Memory B cell (primary cell): ENCODE measurements around the gene SEC22C.

ENCODE experiments used
- ATAC-seq: fragments of 150-1000 bp; cut with Tn5 transposase; 2 replicates; pipeline ENCODE4 v1.10.0; 2021; ENCODE audit warnings: low read depth, mild to moderate bottlenecking, moderate library complexity
- DNase-seq, 2 donors: peaks; one replicate each; pipeline ENCODE4 v3.0.0; 2022; ENCODE audit warnings: low spot score in 2 of 2
- H3K27ac Mint-ChIP-seq: one replicate; pipeline ENCODE4 v1.8.0; 2022; ENCODE audit warnings: mild to moderate bottlenecking, moderate library complexity, mixed read lengths
- H3K27me3 Mint-ChIP-seq: one replicate; pipeline ENCODE4 v1.8.0; 2022; ENCODE audit warnings: mixed read lengths
- H3K36me3 Mint-ChIP-seq: one replicate; pipeline ENCODE4 v1.8.0; 2022; ENCODE audit warnings: mild to moderate bottlenecking, mixed read lengths
- H3K4me1 Mint-ChIP-seq: one replicate; pipeline ENCODE4 v1.8.0; 2022; ENCODE audit warnings: mixed read lengths
- H3K4me3 Mint-ChIP-seq: one replicate; pipeline ENCODE4 v1.8.0; 2022; ENCODE audit warnings: mild to moderate bottlenecking, moderate library complexity, mixed read lengths
- H3K9me3 Mint-ChIP-seq: one replicate; pipeline ENCODE4 v1.8.0; 2022; ENCODE audit warnings: mixed read lengths

Gene SEC22C

DNA sequence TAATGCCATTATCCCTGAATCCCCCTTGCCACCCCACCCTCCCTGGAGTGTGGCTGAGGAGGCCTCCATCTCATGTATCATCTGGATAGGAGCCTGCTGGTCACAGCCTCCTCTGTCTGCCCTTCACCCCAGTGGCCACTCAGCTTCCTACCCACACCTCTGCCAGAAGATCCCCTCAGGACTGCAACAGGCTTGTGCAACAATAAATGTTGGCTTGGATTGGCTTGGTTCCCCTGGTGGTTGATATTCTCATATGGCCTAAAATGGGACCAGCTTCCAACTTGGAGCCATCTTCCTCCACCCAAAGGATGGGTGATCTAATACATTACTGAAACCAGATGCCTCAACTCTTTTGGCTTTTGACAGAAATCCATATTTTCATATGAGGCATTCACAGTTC, 44.4 kb downstream of the SEC22C start:
- no peak overlapping the region for H3K4me3 Mint-ChIP-seq
- DNase-seq (no peak), ATAC-seq (no peak)
- H3K36me3 Mint-ChIP-seq: no peaks in the 10 kb centered on the region
- H3K27ac Mint-ChIP-seq: no peak overlapping the region
- no peaks in the 10 kb centered on the region for H3K9me3 Mint-ChIP-seq
- peaks cover 5% of the 10 kb centered on the region for H3K4me1 Mint-ChIP-seq
- H3K27me3 Mint-ChIP-seq: peaks cover 2% of the 10 kb centered on the region

- Mint-ChIP-seq H3K36me3 (no peaks in the 10 kb centered on the region), H3K4me1 (peaks cover 5% of the 10 kb centered on the region), H3K27ac (no peak overlapping the region), H3K9me3 (no peaks in the 10 kb centered on the region), H3K27me3 (peaks cover 2% of the 10 kb centered on the region), H3K4me3 (no peak overlapping the region)
- no peak for DNase-seq
- peak; percentile 45 for ATAC-seq
Measured at GRCh38 chr3:42535981-42536784, 45.6 kb downstream of the SEC22C start.

- Mint-ChIP-seq H3K4me1 (peaks cover 7% of the 10 kb centered on the region), H3K36me3 (peaks cover 2% of the 10 kb centered on the region), H3K27ac (no peak overlapping the region), H3K9me3 (no peaks in the 10 kb centered on the region), H3K4me3 (no peak overlapping the region), H3K27me3 (peaks cover 3% of the 10 kb centered on the region)
- no peak for ATAC-seq
- DNase-seq: no peak
Measured at GRCh38 chr3:42533161-42533897, 48.4 kb downstream of the SEC22C start.

GRCh38 chr3:42532229-42532628, 49.5 kb downstream of the SEC22C start:
- no peak overlapping the region for H3K27ac Mint-ChIP-seq
- H3K36me3 Mint-ChIP-seq: peaks cover 2% of the 10 kb centered on the region
- no peak for ATAC-seq
- no peak for DNase-seq
- peaks cover 7% of the 10 kb centered on the region for H3K4me1 Mint-ChIP-seq
- H3K9me3 Mint-ChIP-seq: no peaks in the 10 kb centered on the region
- no peak overlapping the region for H3K4me3 Mint-ChIP-seq
- H3K27me3 Mint-ChIP-seq: peaks cover 3% of the 10 kb centered on the region

- DNase-seq (no peak), ATAC-seq (no peak)
- H3K27ac Mint-ChIP-seq: no peak overlapping the region
- H3K4me1 Mint-ChIP-seq: peaks cover 7% of the 10 kb centered on the region
- no peak overlapping the region for H3K4me3 Mint-ChIP-seq
- peaks cover 3% of the 10 kb centered on the region for H3K27me3 Mint-ChIP-seq
- peaks cover 2% of the 10 kb centered on the region for H3K36me3 Mint-ChIP-seq
- no peaks in the 10 kb centered on the region for H3K9me3 Mint-ChIP-seq
Measured at GRCh38 chr3:42531470-42531869, 50.3 kb downstream of the SEC22C start.

GRCh38 chr3:42530073-42530472, 51.7 kb downstream of the SEC22C start:
- no peak overlapping the region for H3K4me3 Mint-ChIP-seq
- ATAC-seq: no peak
- H3K27ac Mint-ChIP-seq: no peak overlapping the region
- peaks cover 2% of the 10 kb centered on the region for H3K36me3 Mint-ChIP-seq
- H3K9me3 Mint-ChIP-seq: no peaks in the 10 kb centered on the region
- H3K4me1 Mint-ChIP-seq: peaks cover 7% of the 10 kb centered on the region
- no peak for DNase-seq
- H3K27me3 Mint-ChIP-seq: peaks cover 3% of the 10 kb centered on the region

DNA sequence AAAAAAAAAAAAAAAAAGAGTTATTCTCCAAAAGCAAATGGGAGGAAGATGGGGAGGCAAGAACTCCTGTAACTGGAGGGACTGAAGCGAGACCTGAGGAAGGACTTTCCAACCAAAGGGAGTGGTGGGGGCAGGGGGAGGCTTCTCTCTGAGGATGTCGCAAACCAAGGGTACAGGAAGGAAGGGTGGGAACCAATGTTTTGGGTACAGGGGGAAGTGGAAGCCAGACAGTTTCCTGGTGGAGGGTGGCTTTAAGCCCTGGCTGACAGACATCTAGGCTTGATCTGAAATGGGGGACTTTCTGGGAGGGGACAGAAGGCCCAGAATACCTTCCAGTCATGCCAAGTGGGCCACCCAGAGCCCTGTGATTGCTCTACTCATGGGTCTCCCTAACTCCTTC, 52.3 kb downstream of the SEC22C start:
- no peak for DNase-seq
- Mint-ChIP-seq H3K4me1 (peaks cover 7% of the 10 kb centered on the region), H3K4me3 (peak overlapping the region; percentile 12), H3K36me3 (peaks cover 2% of the 10 kb centered on the region), H3K27me3 (peaks cover 3% of the 10 kb centered on the region), H3K27ac (no peak overlapping the region), H3K9me3 (no peaks in the 10 kb centered on the region)
- peak; percentile 32 for ATAC-seq

DNA sequence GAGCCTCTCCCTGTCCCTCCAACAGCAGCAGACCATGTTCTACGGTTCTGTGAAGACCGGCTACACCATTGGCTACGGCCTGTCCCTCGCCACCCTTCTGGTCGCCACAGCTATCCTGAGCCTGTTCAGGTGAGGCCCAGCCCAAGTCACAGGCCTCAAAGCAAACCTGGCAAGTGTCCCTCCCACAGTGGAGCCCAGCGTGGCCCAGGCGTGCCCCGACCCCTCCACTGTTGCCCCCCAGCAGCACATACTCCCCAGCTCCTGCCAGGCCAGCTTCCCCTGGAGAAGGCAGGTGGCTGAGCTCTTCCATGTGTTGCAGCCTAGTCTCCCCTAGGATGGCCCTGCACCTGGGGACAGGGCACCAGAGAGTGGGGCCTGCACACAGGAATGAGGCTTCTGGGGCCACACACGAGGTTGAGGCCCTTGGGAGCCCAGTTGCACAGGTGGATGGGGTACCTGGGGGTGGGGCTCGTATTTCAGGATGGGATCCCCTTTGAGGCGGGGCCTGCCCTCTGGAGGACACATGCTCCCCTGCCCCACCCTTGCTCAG, 54.3 kb downstream of the SEC22C start:
- Mint-ChIP-seq H3K27ac (no peak overlapping the region), H3K4me3 (no peak overlapping the region), H3K4me1 (peaks cover 7% of the 10 kb centered on the region), H3K27me3 (peaks cover 3% of the 10 kb centered on the region), H3K36me3 (peaks cover 2% of the 10 kb centered on the region), H3K9me3 (no peaks in the 10 kb centered on the region)
- ATAC-seq (no peak), DNase-seq (no peak)

DNA sequence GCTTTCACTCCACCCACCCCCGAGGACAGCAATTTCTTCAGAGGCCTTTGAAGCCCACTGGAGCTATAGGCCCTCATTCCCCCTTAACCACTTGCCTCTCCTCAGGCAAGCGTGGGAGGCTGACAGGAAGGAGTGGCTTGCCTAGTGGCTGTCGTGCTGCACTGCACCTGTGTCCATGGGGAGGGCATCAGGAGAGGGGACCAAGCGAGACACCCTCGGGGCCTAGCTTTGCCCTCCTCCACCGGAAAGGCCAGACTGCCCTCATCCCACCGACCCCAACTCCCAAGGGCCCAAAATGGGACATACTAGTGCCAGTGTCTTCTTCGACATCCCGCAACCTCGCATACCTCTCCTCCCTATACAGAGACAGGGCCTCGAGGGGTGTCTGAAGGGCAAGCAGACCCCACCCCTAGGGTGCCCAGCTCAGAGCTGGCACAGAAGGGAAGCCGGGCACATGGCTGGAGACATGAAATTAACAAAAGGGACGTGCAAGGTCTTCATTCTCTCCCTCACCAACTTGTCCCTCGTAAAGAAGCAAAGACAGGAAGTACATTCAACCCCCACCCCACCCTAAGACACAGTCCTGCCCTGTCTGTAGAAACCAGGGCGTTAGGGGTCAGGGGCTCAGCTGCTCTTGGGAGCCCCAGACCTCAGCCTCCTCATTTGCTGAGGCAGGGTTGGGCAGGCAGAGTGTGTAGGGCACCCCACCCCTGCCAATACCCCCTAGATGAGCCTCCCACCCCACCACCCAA, 55.0 kb downstream of the SEC22C start:
- peaks cover 7% of the 10 kb centered on the region for H3K4me1 Mint-ChIP-seq
- H3K27ac Mint-ChIP-seq: no peak overlapping the region
- no peak for ATAC-seq
- H3K36me3 Mint-ChIP-seq: peaks cover 2% of the 10 kb centered on the region
- H3K4me3 Mint-ChIP-seq: no peak overlapping the region
- H3K27me3 Mint-ChIP-seq: peaks cover 3% of the 10 kb centered on the region
- no peak for DNase-seq
- no peaks in the 10 kb centered on the region for H3K9me3 Mint-ChIP-seq

GRCh38 chr3:42525736-42526345, 55.9 kb downstream of the SEC22C start:
- DNase-seq: no peak
- Mint-ChIP-seq H3K27me3 (peaks cover 3% of the 10 kb centered on the region), H3K27ac (no peak overlapping the region), H3K4me1 (peaks cover 7% of the 10 kb centered on the region), H3K4me3 (no peak overlapping the region), H3K36me3 (peaks cover 2% of the 10 kb centered on the region), H3K9me3 (no peaks in the 10 kb centered on the region)
- ATAC-seq: no peak

- Mint-ChIP-seq H3K4me1 (peaks cover 5% of the 10 kb centered on the region), H3K36me3 (peaks cover 2% of the 10 kb centered on the region)
Measured at GRCh38 chr3:42525212-42525611, 56.6 kb downstream of the SEC22C start.

GRCh38 chr3:42524751-42525150, 57.0 kb downstream of the SEC22C start:
- no peak for DNase-seq
- no peak overlapping the region for H3K27ac Mint-ChIP-seq
- no peak for ATAC-seq
- H3K27me3 Mint-ChIP-seq: no peaks in the 10 kb centered on the region
- H3K36me3 Mint-ChIP-seq: peaks cover 2% of the 10 kb centered on the region
- H3K4me3 Mint-ChIP-seq: no peak overlapping the region
- peaks cover under 1% of the 10 kb centered on the region for H3K4me1 Mint-ChIP-seq
- H3K9me3 Mint-ChIP-seq: no peaks in the 10 kb centered on the region

More at GRCh38 chr3:42525212-42525611, 56.6 kb downstream of the SEC22C start:
- peaks cover 2% of the 10 kb centered on the region for H3K27me3 Mint-ChIP-seq
- H3K4me3 Mint-ChIP-seq: no peak overlapping the region
- ATAC-seq: no peak
- DNase-seq: no peak
- no peak overlapping the region for H3K27ac Mint-ChIP-seq
- no peaks in the 10 kb centered on the region for H3K9me3 Mint-ChIP-seq

DNA sequence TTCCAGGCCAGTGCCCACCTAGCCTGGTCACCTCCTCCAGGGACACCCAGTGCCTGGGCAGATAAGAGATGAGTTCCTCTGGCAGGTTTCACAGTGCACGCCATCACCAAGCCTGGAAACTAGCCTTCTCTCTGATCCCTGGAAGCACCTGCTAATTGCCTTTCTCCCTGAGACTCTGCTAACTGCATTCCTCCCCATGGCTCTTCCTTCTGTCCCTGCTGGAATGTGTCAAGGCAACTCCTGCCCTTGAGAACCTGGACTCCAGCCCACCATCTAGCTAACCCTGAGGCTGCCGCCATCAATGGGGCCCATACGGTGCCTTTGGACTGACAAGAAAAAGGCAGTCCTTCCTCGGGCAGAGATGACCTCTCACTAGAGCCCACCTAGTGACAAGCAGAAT, 60.9 kb downstream of the SEC22C start:
- no peaks in the 10 kb centered on the region for H3K36me3 Mint-ChIP-seq
- H3K4me3 Mint-ChIP-seq: no peak overlapping the region
- DNase-seq (no peak), ATAC-seq (no peak)
- no peaks in the 10 kb centered on the region for H3K27me3 Mint-ChIP-seq
- no peaks in the 10 kb centered on the region for H3K9me3 Mint-ChIP-seq
- no peak overlapping the region for H3K27ac Mint-ChIP-seq
- H3K4me1 Mint-ChIP-seq: no peaks in the 10 kb centered on the region
